ENCODE data around the gene F7. TPM values are rescaled to one million over a fixed set of nuclear protein-coding genes. Genes with fewer than 3 reads are reported as not detected.
A peak's percentile ranks its signal among the peaks of the same experiment; 100 is the strongest.

The F7 gene
- total RNA-seq, 2 donors from 2014 or later: 0.17 TPM; not detected in 1

- intact Hi-C loops (cut with DNase I, micrococcal nuclease): no loop called here
- DNase-seq (no peak), ATAC-seq (no peak)
These were observed 38.1 kb downstream of the F7 start for GRCh38 chr13:113143466-113144254.

- no peak for DNase-seq
- intact Hi-C loops (cut with DNase I, micrococcal nuclease): no loop called here
- no peak for ATAC-seq
These were observed 38.7 kb downstream of the F7 start for GRCh38 chr13:113144255-113144629.

DNA sequence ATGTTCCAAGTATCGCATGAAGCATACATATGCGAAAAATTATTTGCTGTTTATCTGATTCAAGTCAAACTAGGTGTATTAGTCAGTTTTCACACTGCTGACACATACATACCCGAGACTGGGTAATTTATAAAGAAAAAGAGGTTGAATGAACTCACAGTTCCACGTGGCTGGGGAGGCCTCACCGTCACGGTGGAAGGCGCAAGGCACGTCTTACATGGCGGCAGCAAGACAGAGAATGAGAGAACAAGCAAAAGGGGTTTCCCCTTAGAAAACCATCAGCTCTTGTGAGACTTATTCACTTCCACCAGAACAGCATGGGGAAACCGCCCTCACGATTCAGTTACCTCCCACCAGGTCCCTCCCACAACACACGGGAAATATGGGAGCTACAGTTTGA, 39.9 kb downstream of the F7 start:
- no peak for ATAC-seq
- no peak for DNase-seq
- intact Hi-C loops (cut with DNase I, micrococcal nuclease): no loop called here

DNA sequence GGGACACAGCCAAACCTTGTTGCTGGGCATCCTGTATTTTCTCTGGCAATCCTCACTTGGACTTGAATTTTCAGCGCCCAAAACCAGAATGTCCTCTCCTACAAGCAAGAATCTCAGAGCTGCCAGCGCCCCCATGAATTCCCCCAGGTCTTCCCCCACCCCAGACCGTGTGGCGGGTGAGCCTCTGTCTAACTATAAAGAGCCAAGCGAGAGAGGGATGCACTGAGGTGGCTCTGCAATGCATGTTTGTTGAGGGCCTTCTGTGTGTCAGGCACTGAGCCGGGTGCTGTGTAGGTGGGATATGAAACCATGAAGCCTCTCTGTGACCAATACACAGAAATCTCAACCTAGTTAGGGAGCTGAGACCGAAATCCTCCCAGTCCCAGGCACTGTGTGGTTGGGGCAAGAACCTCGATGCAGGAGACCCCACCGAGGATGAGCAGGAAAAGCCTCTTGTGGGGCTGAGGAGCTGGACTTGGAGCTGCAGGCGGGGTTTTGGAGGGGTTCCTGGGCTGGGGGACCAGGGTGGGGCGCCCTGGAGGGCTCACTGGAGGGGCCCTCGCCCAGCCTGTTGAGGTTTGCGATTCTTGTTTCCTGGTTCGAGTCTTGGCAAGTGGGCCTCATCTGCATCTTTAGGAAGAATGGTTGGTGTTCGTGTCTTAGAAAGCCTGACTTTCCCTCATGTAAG, 40.5 kb downstream of the F7 start:
- ATAC-seq: no peak
- intact Hi-C loops (cut with DNase I, micrococcal nuclease): no loop called here
- DNase-seq: no peak

DNA sequence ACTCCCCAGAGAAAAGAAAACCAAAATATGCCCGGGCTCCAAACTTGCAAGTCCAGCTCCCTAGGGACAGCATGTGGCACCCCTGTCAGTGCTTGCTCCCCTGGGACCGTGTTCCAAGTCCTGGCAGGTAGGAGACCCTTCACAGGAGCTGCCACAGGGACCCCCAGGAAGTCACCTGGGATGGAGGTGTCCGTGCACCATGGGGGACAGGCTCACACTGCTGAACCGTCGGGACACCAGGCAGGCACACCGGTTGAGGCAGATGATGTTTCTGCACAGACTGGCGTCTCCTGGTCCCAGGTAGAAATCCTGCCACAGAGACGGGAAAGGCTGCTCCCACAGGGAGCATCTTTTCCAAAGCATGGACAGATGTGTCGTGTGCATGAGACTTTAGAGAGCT, 41.2 kb downstream of the F7 start:
- DNase-seq (no peak), ATAC-seq (no peak)
- intact Hi-C loops (cut with DNase I, micrococcal nuclease): no loop called here

DNA sequence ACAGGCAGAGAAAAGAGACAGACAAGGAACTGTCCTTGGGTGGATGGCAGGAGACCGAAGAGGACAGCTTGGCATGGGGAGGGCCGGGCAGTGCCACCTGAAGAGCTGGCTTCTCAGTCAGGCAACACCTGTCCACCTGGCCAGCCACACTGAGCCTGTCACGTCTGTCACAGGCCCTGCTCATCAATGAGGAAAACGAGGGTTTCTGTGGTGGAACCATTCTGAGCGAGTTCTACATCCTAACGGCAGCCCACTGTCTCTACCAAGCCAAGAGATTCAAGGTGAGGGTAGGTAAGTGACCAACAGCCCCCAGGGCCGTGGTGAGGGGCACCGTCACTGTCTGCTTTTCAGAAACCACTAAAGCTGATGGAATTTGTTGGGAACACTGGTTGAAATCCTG, 41.6 kb downstream of the F7 start:
- ATAC-seq (no peak), DNase-seq (no peak)
- intact Hi-C loops (cut with DNase I, micrococcal nuclease): no loop called here

GRCh38 chr13:113148407-113148806, 42.8 kb downstream of the F7 start:
- intact Hi-C loops (cut with DNase I, micrococcal nuclease): no loop called here
- DNase-seq (no peak), ATAC-seq (no peak)

- ATAC-seq (no peak), DNase-seq (no peak)
- intact Hi-C loops (cut with DNase I, micrococcal nuclease): no loop called here
These were observed 43.4 kb downstream of the F7 start for GRCh38 chr13:113148940-113149503.

DNA sequence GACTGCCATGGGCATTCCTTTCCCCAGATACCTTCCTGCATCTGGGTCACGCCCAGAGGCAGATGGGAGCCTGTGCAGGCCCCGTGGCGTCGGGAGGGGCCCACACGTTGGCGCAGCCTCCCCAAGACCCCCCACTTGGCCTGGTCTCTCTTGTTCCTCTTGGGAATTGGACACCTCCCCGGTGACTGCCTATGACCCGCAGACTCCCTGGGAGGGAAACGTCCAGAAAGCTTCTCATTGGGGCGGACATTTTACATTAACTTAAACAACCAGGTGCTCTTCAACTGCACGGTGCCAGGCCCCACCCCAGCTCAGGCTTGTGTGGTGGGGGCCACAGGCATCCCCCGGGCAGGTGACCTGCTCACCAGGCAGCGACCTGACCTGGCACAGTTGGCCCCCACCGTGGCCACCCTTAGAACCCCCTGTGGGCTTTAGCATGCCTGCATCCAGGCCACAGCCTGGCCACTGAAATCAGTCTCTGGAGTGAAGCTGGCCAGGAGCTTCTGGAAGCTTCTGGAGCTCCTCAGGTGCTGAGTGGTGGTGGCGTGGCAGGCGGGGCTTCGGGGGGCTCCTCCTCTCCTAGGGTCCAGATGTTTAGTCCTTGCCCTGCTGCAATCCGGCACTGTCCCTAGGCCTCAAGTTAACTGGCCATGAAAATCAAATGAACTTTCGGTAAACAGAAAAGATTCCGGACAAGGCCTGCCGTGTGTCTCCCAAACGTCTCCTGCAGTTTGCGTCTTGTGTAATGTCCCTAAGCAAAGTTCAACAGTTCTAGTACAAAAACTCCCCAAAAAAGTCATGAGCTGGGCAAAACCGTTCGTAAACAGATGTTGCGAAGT, 44.3 kb downstream of the F7 start:
- no peak for DNase-seq
- ATAC-seq: no peak
- intact Hi-C loops (cut with DNase I, micrococcal nuclease): no loop called here

DNA sequence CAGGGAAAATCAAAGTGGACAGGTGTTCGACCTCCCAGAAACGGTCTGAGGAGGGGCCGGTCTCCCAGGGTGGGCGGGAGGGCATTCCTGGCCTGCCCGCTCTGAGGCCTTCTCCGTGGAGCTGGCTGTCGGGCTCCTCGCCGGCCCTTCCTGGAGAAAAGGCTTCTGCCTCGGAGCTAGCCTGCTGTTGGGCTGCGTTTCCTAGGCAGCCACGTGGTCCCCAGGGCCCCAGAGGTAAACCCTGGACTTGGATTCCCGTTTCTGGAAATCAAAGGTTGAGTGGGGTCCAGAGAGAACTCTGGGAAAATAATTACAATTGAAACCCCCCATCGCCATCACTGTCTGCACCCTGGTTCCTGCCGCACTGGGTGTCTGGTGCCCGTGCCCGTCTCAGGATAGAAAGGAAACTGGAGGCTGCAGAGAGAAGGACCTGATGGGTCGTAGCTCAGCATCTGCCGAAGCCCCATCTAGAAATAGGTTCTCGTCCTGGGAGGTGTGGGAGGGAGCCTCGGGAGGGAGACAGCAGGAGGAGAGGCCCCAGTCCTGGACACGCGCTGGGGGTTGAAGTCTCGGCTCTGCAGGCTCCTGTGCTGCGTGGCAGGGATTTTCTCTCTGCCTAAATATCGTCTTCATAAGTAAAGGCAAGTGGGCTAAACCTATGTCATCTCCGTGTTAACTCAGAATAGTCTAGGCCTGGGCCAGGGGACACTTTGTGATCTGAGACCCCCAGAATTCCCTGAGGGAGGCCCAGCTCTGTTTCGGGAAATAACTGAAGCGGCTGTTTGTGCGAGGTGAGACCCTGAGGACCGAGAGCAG, 45.2 kb downstream of the F7 start:
- DNase-seq: no peak
- no peak for ATAC-seq
- intact Hi-C loops (cut with DNase I, micrococcal nuclease): no loop called here

DNA sequence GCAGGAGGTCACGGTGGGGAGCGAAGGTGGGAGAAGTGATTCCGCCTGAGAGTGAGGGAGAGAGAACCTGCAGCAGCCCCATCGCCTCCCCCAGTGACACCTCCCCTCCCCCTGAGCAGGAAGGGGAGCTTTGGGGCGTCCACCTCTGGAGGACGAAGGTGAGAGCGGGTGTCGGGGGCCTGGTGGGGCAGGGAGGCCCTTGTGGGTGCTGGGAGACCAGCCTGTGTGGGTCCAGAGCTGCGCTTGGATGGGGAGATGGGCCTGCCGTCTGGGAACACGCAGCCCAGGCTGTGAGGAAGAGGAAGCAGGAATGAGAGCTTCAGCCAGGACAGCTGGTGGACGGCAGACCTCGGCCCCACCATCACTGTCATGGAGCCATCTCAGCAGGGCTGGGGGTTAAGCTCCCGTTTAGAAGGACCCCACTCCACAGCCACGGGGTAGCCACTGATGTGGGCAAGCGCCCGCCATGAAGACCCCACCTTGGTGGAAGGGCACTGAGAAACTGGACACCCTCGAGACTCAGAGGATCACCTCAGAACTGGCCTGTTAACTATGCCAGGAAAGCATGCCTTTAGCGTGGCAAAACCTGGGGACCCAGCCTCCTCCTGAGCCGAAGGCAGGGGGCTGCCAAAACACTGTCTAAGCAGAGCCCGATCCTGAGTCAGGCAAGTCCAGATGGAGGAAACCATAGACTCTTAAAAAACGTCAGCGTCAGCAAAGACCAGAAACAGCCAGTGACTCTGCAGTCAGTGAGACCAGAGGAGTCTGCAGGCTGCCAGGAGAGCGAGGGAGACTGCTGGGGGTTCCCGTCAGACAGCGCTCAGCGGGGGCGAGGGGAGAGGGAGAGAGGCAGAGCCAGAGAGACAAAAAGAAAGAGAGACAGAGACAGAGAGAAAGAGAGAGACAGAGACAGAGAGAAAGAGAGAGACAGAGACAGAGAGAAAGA, 46.4 kb downstream of the F7 start:
- intact Hi-C loops (cut with DNase I, micrococcal nuclease): no loop called here
- no peak for DNase-seq
- no peak for ATAC-seq

DNA sequence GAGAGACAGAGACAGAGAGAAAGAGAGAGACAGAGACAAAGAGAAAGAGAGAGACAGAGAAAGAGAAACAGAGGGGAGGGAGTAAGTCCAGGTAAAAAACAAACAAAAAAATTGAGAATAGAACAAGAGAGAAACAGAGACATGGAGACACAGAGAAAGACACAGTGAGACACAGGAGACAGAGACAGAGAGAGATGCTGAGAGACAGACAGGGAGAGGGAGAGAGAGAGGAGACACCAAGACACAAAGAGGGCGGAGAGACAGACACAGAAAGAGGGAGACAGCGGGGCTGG, 47.0 kb downstream of the F7 start:
- no peak for ATAC-seq
- DNase-seq: no peak
- intact Hi-C loops (cut with DNase I, micrococcal nuclease): no loop called here

GRCh38 chr13:113152984-113153809, 47.6 kb downstream of the F7 start:
- intact Hi-C loops (cut with DNase I, micrococcal nuclease): no loop called here
- peak; percentile 43 for ATAC-seq
- peak; percentile 59 to 64 for DNase-seq

GRCh38 chr13:113153810-113154748, 48.5 kb downstream of the F7 start:
- ATAC-seq: peak; percentile 84
- intact Hi-C loops (cut with DNase I, micrococcal nuclease): no loop called here
- peak; percentile 79 to 84 for DNase-seq

DNA sequence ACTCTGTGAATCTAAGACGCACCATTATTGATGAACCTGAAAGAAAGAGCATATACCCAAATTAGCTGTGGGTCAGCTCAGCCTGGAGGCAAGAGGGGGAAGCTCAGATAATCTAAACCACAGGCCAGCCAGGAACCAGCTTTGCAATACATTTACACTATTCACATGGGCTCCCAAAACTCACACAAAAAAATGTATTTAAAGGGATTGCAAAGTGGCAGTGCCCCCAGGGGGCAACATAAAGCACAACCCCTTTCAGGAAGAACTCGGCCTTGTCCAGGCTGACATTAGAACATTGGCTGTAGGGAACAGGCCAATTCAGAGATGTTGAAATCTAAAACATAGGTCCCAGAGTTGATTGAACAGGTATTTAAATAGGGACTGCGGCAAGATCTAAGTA, 49.6 kb downstream of the F7 start:
- DNase-seq (no peak), ATAC-seq (no peak)
- intact Hi-C loops (cut with DNase I, micrococcal nuclease): no loop called here
